Left renal cortex interstitium (tissue), 4 donors: ENCODE measurements around the gene ZC3H18. TPM values are rescaled to one million over a fixed set of nuclear protein-coding genes. Genes with fewer than 3 reads are reported as not detected.
"Not testable (repeated sequence)": the region's sequence is repeated elsewhere in the genome, so short reads cannot be mapped to it uniquely, and the experiment has no call there.

Experiments
- DNase-seq, 4 donors: peaks; one replicate each; pipeline ENCODE4 v3.0.0-alpha.2; 2013; ENCODE audit warnings: low read depth in 4 of 4, low spot score in 2 of 4, missing footprints in 1 of 4
- polyA plus RNA-seq, 4 donors: library from polyadenylated mRNA; unstranded; fragments of 120-200 nt; gene quantifications; one replicate each; pipeline ENCODE4 v1.2.1, GENCODE V29; 2013; ENCODE audit not compliant: insufficient read length in 4 of 4

ZC3H18 gene
- polyA plus RNA-seq, 4 donors = 29.3 to 51.0 (median 44.5) TPM

GRCh38 chr16:88667461-88667860 is 97.3 kb downstream of the ZC3H18 start:
- no peak for DNase-seq

DNA sequence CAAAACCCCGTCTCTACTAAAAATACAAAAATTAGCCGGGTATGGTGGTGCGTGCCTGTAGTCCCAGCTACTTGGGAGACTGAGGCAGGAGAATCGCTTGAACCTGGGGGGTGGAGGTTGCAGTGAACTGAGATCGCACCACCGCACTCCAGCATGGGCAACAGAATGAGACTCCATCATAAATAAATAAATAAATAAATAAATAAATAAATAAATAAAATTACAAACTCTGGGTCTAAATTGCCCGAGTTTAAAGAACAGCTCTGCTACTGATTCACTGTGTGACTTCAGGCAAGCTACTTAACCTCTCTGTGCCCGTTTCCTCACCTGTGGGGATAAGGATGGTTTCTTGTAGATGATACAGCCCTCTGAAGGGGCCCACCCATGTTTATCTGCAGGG is 99.3 kb downstream of the ZC3H18 start:
- not testable (repeated sequence) for DNase-seq

DNA sequence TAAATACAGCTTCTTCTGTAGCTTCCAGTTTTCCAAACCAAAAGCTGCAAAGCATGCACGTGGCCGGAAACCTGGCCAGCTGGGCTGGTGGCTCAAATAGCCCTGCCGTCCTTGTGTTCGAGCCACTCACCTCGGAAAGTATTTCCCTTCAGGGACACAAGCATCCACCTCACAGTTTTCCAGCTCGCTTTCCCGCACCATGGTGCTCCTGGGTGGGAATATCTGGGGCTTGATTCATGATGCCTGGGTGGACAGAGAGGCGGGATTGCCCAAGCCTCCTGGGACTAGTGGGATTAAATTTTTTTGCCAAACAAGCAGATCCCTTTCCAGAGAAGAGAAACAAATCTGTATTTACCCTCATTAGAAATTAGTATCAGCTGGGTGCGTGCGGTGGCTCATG is 99.8 kb downstream of the ZC3H18 start:
- DNase-seq = no peak

- no peak for DNase-seq
Measured at GRCh38 chr16:88671806-88672205, 101.6 kb downstream of the ZC3H18 start.

DNA sequence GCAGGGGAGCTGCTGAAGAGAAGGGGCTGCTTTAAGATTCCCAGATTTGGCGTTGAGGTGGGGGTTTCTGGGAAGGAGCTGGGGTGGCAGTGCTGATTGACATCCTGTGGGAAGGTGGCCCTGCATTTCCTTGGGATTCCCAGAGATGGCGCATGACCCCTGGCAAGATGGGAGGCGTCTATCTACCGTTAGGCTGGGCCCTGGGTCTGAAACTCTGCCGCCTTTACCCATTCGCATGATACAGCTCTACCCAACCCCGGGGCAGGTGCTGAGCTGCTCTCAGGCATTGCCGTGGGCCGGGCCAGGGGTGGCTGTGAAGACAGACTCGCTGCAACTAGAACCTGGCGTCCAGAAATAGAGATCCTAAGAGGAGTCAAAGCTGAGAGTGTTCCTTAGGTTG is 102.6 kb downstream of the ZC3H18 start:
- no peak for DNase-seq

GRCh38 chr16:88673716-88674379 is 103.6 kb downstream of the ZC3H18 start:
- no peak for DNase-seq

GRCh38 chr16:88676502-88677242 is 106.5 kb downstream of the ZC3H18 start:
- DNase-seq = no peak

DNA sequence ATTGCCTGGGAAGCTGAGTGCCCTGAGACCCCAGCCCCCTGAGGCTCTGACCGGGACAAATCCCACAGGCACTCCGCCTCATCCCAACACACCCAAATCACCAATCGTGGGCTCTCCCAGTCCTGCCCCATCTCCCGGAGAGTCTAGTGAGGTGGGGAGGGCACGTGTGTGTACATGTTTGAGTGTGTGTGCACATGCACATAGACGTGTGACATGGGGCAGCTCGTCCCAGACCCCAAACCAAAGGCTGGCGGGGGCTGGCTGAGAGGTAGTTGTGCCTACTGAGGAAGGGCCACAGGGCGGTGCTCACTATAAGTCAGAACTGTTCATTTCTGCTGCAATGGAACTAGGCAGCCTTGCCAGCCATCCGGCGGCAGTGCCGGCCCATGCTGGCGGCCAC is 107.5 kb downstream of the ZC3H18 start:
- DNase-seq = no peak

- no peak for DNase-seq
Measured at GRCh38 chr16:88678224-88678979, 108.2 kb downstream of the ZC3H18 start.

DNA sequence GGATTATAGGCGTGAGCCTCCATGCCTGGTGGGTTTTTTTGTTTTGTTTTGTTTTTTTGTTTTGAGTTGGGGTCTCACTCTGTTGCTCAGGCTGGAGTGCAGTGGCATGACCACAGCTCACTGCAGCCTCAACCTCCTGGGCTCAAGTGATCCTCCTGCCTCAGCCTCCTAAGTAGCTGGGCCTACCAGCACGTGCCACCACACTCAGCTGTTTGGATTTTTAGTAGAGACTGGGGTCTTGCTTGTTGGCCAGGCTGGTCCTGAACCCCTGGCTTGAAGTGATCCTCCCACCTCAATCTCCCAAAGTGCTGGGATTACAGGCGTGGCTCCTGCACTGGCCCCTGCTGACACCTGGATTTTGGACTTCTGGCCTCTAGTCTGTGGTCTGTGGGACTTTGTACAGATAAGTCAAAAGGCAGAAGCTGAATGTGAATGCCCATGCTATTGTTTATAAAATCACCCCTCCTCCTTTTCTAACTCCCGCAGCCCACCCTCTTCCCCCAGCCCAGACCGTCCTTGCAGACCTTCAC is 110.4 kb downstream of the ZC3H18 start:
- no peak for DNase-seq

DNA sequence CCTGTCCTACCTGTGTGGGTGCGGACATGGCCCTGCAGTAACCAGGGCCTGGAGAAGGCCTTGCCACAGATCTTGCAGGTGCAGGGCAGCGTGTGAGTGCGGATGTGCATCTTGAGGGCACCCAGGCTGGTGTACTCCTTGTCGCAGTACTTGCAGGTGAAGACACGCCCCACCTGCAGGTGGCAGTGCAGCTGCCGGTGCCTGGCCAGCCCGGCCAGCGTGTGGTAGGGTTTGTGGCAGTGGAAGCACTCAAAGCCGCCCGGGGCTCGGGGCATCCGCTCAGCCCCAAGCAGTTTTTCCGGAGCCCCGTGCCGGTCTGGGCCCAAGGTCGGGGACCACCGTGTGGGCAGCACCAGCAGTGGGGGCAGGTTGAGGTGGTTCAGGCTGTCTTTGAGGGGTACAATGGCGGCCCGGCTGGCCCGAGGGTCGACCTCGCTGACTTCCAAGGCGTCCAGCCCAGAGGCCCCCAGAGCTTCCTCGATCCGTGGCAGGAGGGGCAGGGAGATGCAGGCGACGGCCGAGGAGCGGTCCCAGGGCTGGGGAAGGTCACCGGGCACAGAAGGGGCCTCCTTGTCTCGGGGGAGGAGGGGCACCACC is 111.0 kb downstream of the ZC3H18 start:
- DNase-seq = no peak

Other genes with a start within 250 kb of the ZC3H18 start
- 1 to 10 TPM; 1.1 to 2.1 (median 1.6) TPM for gene ZNF469, start 187.4 kb upstream of the ZC3H18 start, polyA plus RNA-seq
- 1 to 10 TPM; 1.9 to 6.7 (median 5.0) TPM for gene ZFPM1, start 117.1 kb upstream of the ZC3H18 start, polyA plus RNA-seq
- gene IL17C, start 68.2 kb downstream of the ZC3H18 start, polyA plus RNA-seq = under 1 TPM in 2 of 4 donors, not detected in 2; 0.09 to 0.14 TPM
- gene CYBA, start 80.7 kb downstream of the ZC3H18 start, polyA plus RNA-seq = 100 to 1,000 TPM in 3 of 4 donors, 10 to 100 TPM in 1; 89.6 to 180 (median 148) TPM
- 10 to 100 TPM; 24.9 to 41.0 (median 37.7) TPM for gene MVD, start 92.7 kb downstream of the ZC3H18 start, polyA plus RNA-seq
- 1 to 10 TPM in 2 of 4 donors, under 1 TPM in 2; 0.32 to 1.3 (median 0.96) TPM for gene SNAI3, start 116.1 kb downstream of the ZC3H18 start, polyA plus RNA-seq
- 10 to 100 TPM; 17.0 to 25.4 (median 19.7) TPM for gene RNF166, start 136.0 kb downstream of the ZC3H18 start, polyA plus RNA-seq
- 10 to 100 TPM in 3 of 4 donors, 1 to 10 TPM in 1; 9.8 to 17.8 (median 14.4) TPM for gene CTU2, start 136.1 kb downstream of the ZC3H18 start, polyA plus RNA-seq
- gene PIEZO1, start 214.8 kb downstream of the ZC3H18 start, polyA plus RNA-seq = 10 to 100 TPM; 23.9 to 55.2 (median 44.8) TPM
- gene CDT1, start 233.4 kb downstream of the ZC3H18 start, polyA plus RNA-seq = 10 to 100 TPM in 3 of 4 donors, 1 to 10 TPM in 1; 9.5 to 26.8 (median 18.8) TPM
- 100 to 1,000 TPM in 2 of 4 donors, 10 to 100 TPM in 2; 74.9 to 122 (median 104) TPM for gene APRT, start 241.5 kb downstream of the ZC3H18 start, polyA plus RNA-seq